GM23248 (cell line): ENCODE results near the gene ESR2. TPM values are rescaled to one million over a fixed set of nuclear protein-coding genes. Genes with fewer than 3 reads are reported as not detected.
A peak's percentile ranks its signal among the peaks of the same experiment; 100 is the strongest.

Experiments
- DNase-seq: peaks from one replicate; pipeline ENCODE4 v3.0.0-alpha.2; 2015
- H2AFZ ChIP-seq: fragments of 200-600 bp; sonication (generic); 2 replicates; pipeline ENCODE4 v1.6.1; 2016; ENCODE audit warnings: antibody characterized with exemption
- H3F3A ChIP-seq: fragments of 200-600 bp; sonication (generic); 2 replicates; pipeline ENCODE4 v1.6.1; 2016; ENCODE audit warnings: mild to moderate bottlenecking, antibody characterized with exemption, mixed run types; ENCODE audit not compliant: insufficient read depth
- H3K27ac ChIP-seq: fragments of 200-600 bp; sonication (generic); 2 replicates; pipeline ENCODE4 v1.5.1; 2016; ENCODE audit warnings: mild to moderate bottlenecking
- H3K27me3 ChIP-seq: fragments of 200-600 bp; sonication (generic); replicated peaks from 2 replicates; pipeline ENCODE4 v1.6.1; 2016; ENCODE audit warnings: mild to moderate bottlenecking; ENCODE audit not compliant: insufficient read depth
- H3K36me3 ChIP-seq: fragments of 200-600 bp; sonication (generic); 2 replicates; pipeline ENCODE4 v1.6.1; 2016; ENCODE audit warnings: low read depth, mild to moderate bottlenecking
- H3K4me1 ChIP-seq: fragments of 200-600 bp; sonication (generic); 2 replicates; pipeline ENCODE4 v1.6.1; 2016; ENCODE audit warnings: mild to moderate bottlenecking; ENCODE audit not compliant: insufficient read depth
- H3K4me2 ChIP-seq: fragments of 200-600 bp; sonication (generic); one replicate; pipeline ENCODE4 v1.6.1; 2016; ENCODE audit warnings: mild to moderate bottlenecking; ENCODE audit not compliant: unreplicated experiment
- H3K4me3 ChIP-seq: fragments of 200-600 bp; sonication (generic); 2 replicates; pipeline ENCODE4 v1.5.1; 2016; ENCODE audit warnings: mild to moderate bottlenecking
- H3K79me2 ChIP-seq: fragments of 200-600 bp; sonication (generic); 2 replicates; pipeline ENCODE4 v1.6.1; 2016; ENCODE audit warnings: mild to moderate bottlenecking; ENCODE audit not compliant: insufficient read depth
- H3K9ac ChIP-seq: fragments of 200-600 bp; sonication (generic); 2 replicates; pipeline ENCODE4 v1.6.1; 2016; ENCODE audit warnings: mild to moderate bottlenecking
- H3K9me2 ChIP-seq: fragments of 200-600 bp; sonication (generic); 2 replicates; pipeline ENCODE4 v1.6.1; 2016; ENCODE audit warnings: mixed run types, mild to moderate bottlenecking, moderate library complexity; ENCODE audit not compliant: insufficient read depth
- H3K9me3 ChIP-seq: fragments of 200-600 bp; sonication (generic); one replicate; pipeline ENCODE4 v1.6.1; 2017; ENCODE audit warnings: low read depth
- H4K20me1 ChIP-seq: fragments of 200-600 bp; sonication (generic); 2 replicates; pipeline ENCODE4 v1.6.0; 2016; ENCODE audit not compliant: insufficient read depth
- EZH2 ChIP-seq: fragments of 200-600 bp; sonication (generic); IDR thresholded peaks from 2 replicates; pipeline ENCODE4 v1.6.1; 2018; ENCODE audit warnings: antibody characterized with exemption, mild to moderate bottlenecking; ENCODE audit not compliant: insufficient read depth, poor library complexity, severe bottlenecking
- EZH2phosphoT487 ChIP-seq: fragments of 200-600 bp; sonication (generic); IDR thresholded peaks from 2 replicates; pipeline ENCODE4 v1.6.1; 2018; ENCODE audit warnings: antibody characterized with exemption, moderate library complexity, mild to moderate bottlenecking, low read depth; ENCODE audit not compliant: insufficient read depth
- WGBS, 2 experiments: methylation state at CpG; one replicate each; pipeline ENCODE4 v1.1.6; 2015 to 2017; ENCODE audit warnings: low lambda C conversion rate in 2 of 2, low coverage in 1 of 2; ENCODE audit errors: missing lambda C conversion rate in 2 of 2; 5-methylcytosine and 5-hydroxymethylcytosine counted together
- in situ Hi-C: fragments of 300-500 bp; cut with MboI; formaldehyde crosslinking; loops from 2 replicates; pipeline ENCODE4 v1.15.0; 2020
- polyA plus RNA-seq: library from polyadenylated mRNA; unstranded; fragments of >200 nt; fragmentation: Nextera tagmentation; extraction: Ambion mirVana; gene quantifications from 2 replicates; pipeline ENCODE4 v1.2.1, GENCODE V29; 2016
- total RNA-seq: library from RNA; depleted of rRNA; stranded (reverse); fragments of >200 nt; shearing (Covaris generic); gene quantifications from 2 replicates; pipeline ENCODE4 v1.2.3, GENCODE V29; 2014

ESR2 gene
- total and polyA plus RNA-seq, 2 experiments from 2014 or later: not detected

GRCh38 chr14:64088647-64088964 is 205.6 kb downstream of the ESR2 start:
- H3K79me2 ChIP-seq: no peaks in the 10 kb centered on the region
- H3K36me3 ChIP-seq: no peaks in the 10 kb centered on the region
- H3F3A ChIP-seq: no peaks in the 10 kb centered on the region
- no peak overlapping the region for H3K4me2 ChIP-seq
- DNase-seq: no peak
- H3K9ac ChIP-seq: no peak overlapping the region
- no peaks in the 10 kb centered on the region for H4K20me1 ChIP-seq
- H2AFZ ChIP-seq: no peak overlapping the region
- no peak overlapping the region for H3K4me3 ChIP-seq
- H3K9me3 ChIP-seq: no peaks in the 10 kb centered on the region
- no peak overlapping the region for H3K27ac ChIP-seq
- no peaks in the 10 kb centered on the region for H3K9me2 ChIP-seq
- in situ Hi-C loops: no loop called here
- H3K4me1 ChIP-seq: no peaks in the 10 kb centered on the region
- no peaks in the 10 kb centered on the region for H3K27me3 ChIP-seq
- TF ChIP-seq EZH2phosphoT487 (no peak), EZH2 (no peak)

GRCh38 chr14:64082837-64083236 is 211.3 kb downstream of the ESR2 start:
- Histone ChIP-seq H3K4me3 (no peak overlapping the region), H3K9ac (no peak overlapping the region), H3K27me3 (no peaks in the 10 kb centered on the region), H3K36me3 (no peaks in the 10 kb centered on the region), H3K79me2 (no peaks in the 10 kb centered on the region), H4K20me1 (no peaks in the 10 kb centered on the region), H3K4me2 (no peak overlapping the region), H3K9me2 (no peaks in the 10 kb centered on the region), H3K4me1 (no peaks in the 10 kb centered on the region), H3K9me3 (no peaks in the 10 kb centered on the region), H2AFZ (no peak overlapping the region), H3K27ac (no peak overlapping the region), H3F3A (no peaks in the 10 kb centered on the region)
- no peak for TF ChIP-seq EZH2
- no peak for TF ChIP-seq EZH2phosphoT487
- in situ Hi-C loops: no loop called here
- 90 to 92% methylated on average over 7 of the region's 7 CpGs for WGBS, 2 experiments
- no peak for DNase-seq

GRCh38 chr14:64081174-64081746 is 212.9 kb downstream of the ESR2 start:
- no peaks in the 10 kb centered on the region for H3K36me3 ChIP-seq
- in situ Hi-C loops: no loop called here

DNA sequence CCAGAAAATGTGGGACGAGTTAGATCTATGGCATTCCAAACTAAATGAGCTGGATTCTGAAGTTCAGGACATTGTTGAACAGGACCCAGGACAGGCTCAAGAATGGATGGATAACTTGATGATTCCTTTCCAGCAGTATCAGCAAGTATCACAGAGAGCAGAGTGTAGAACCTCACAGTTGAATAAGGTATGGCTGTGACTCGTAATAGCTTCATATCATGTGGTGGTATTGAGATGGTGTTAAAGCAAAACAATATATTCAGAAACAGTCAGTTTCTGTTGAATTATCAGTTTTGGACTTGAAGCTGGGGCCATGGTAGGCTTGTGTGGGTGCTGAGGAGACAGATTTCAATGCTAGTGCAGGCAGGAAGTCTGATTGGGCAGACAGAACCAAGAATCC is 213.7 kb downstream of the ESR2 start:
- DNase-seq: no peak
- 94 to 95% methylated on average over 2 of the region's 2 CpGs for WGBS, 2 experiments
- Histone ChIP-seq H3K4me2 (no peak overlapping the region), H3K27me3 (peaks cover 8% of the 10 kb centered on the region; the same call in 1 of the 2 replicates), H3K9me3 (no peaks in the 10 kb centered on the region), H3K36me3 (no peaks in the 10 kb centered on the region), H3F3A (no peaks in the 10 kb centered on the region), H2AFZ (no peak overlapping the region), H3K27ac (no peak overlapping the region), H3K79me2 (no peaks in the 10 kb centered on the region), H3K9ac (no peak overlapping the region), H3K4me3 (no peak overlapping the region), H3K4me1 (no peaks in the 10 kb centered on the region), H4K20me1 (no peaks in the 10 kb centered on the region), H3K9me2 (no peaks in the 10 kb centered on the region)
- in situ Hi-C loops: no loop called here
- TF ChIP-seq EZH2phosphoT487: no peak
- TF ChIP-seq EZH2: no peak

More at GRCh38 chr14:64081174-64081746, 212.9 kb downstream of the ESR2 start:
- H3K4me3 ChIP-seq: no peak overlapping the region
- no peaks in the 10 kb centered on the region for H4K20me1 ChIP-seq
- H3K9ac ChIP-seq: no peak overlapping the region
- no peaks in the 10 kb centered on the region for H3K9me3 ChIP-seq
- H3K27ac ChIP-seq: no peak overlapping the region
- WGBS, 2 experiments: 96 to 98% methylated on average over 3 of the region's 3 CpGs
- no peaks in the 10 kb centered on the region for H3K9me2 ChIP-seq
- no peak overlapping the region for H3K4me2 ChIP-seq
- no peaks in the 10 kb centered on the region for H3K4me1 ChIP-seq
- DNase-seq: peak; percentile 24
- TF ChIP-seq EZH2phosphoT487 (no peak), EZH2 (no peak)
- no peaks in the 10 kb centered on the region for H3F3A ChIP-seq
- H2AFZ ChIP-seq: no peak overlapping the region
- peaks cover 8% of the 10 kb centered on the region; the same call in 1 of the 2 replicates for H3K27me3 ChIP-seq
- no peaks in the 10 kb centered on the region for H3K79me2 ChIP-seq

DNA sequence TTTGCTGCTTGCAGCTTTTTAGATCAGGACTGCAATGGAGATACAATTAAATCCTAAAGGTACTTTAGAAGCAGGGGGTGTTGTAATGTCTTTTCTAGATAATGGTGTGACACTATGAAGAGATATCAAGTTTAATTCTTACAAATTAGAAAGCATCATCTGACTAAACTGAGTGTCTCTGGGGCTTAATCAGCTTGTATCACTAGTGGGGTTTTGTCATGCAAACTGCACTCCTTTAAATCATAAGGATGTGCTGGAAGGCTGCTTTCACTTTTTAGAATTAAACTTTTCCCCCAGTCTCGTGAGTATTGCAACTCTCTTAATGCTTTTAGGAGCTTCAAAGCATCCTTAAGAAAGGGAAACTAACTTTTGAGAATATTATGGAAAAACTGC is 218.6 kb downstream of the ESR2 start:
- no peak for TF ChIP-seq EZH2phosphoT487
- no peak for TF ChIP-seq EZH2
- in situ Hi-C loops: no loop called here
- Histone ChIP-seq H2AFZ (no peak overlapping the region), H3K9me3 (no peaks in the 10 kb centered on the region), H3K27me3 (peaks cover 8% of the 10 kb centered on the region), H3K36me3 (no peaks in the 10 kb centered on the region), H3K9me2 (no peaks in the 10 kb centered on the region), H3K9ac (no peak overlapping the region), H3K79me2 (no peaks in the 10 kb centered on the region), H3F3A (0 out of 2 replicates have a peak, but pooled peaks cover 4% of the 10 kb centered on the region), H4K20me1 (no peaks in the 10 kb centered on the region), H3K4me2 (no peak overlapping the region), H3K4me3 (no peak overlapping the region), H3K27ac (no peak overlapping the region), H3K4me1 (peaks cover 5% of the 10 kb centered on the region; the same call in 1 of the 2 replicates)
- 95 to 100% methylated on average over 1 of the region's 1 CpG for WGBS, 2 experiments
- peak; percentile 5 for DNase-seq
